ENCODE data around the gene CCRL2. TPM values are rescaled to one million over a fixed set of nuclear protein-coding genes. Genes with fewer than 3 reads are reported as not detected.

The CCRL2 gene
- total RNA-seq, 6 experiments from 2014 or later: 0.12 to 0.21 TPM; not detected in 4

DNA sequence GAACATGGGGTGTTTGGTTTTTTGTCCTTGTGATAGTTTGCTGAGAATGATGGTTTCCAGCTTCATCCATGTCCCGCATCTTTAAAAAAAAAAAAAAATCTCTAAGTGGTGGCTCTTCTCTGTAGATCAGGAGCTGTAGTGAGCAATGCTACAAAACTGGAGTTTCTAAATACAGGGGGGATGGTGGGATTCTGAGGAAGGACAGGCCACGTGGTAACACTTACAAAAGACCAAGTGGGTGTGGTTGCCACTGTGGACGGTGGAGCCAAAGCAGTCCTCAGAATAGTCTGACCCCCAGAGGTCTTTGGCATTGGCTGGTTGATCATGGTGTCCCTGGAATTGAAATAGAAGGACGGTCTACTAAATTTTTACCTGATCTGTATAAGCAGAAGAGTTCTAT is 7.7 kb downstream of the CCRL2 start:
- Mint-ChIP-seq H3K36me3 (ENCODE audit: low read depth) (no peaks in the 10 kb centered on the region), H3K27ac (no peak overlapping the region), H3K27me3 (ENCODE audit: insufficient read depth) (peaks cover 29% of the 10 kb centered on the region), H3K4me1 (ENCODE audit: low read depth) (peaks cover 6% of the 10 kb centered on the region; the same call in 1 of the 2 replicates), H3K4me3 (no peak overlapping the region), H3K9me3 (no peaks in the 10 kb centered on the region)
- TF ChIP-seq, protein P1, sequence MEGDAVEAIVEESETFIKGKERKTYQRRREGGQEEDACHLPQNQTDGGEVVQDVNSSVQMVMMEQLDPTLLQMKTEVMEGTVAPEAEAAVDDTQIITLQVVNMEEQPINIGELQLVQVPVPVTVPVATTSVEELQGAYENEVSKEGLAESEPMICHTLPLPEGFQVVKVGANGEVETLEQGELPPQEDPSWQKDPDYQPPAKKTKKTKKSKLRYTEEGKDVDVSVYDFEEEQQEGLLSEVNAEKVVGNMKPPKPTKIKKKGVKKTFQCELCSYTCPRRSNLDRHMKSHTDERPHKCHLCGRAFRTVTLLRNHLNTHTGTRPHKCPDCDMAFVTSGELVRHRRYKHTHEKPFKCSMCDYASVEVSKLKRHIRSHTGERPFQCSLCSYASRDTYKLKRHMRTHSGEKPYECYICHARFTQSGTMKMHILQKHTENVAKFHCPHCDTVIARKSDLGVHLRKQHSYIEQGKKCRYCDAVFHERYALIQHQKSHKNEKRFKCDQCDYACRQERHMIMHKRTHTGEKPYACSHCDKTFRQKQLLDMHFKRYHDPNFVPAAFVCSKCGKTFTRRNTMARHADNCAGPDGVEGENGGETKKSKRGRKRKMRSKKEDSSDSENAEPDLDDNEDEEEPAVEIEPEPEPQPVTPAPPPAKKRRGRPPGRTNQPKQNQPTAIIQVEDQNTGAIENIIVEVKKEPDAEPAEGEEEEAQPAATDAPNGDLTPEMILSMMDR (IDR thresholded peaks at IDR 0.05): no peak
- DNase-seq: no peak

DNA sequence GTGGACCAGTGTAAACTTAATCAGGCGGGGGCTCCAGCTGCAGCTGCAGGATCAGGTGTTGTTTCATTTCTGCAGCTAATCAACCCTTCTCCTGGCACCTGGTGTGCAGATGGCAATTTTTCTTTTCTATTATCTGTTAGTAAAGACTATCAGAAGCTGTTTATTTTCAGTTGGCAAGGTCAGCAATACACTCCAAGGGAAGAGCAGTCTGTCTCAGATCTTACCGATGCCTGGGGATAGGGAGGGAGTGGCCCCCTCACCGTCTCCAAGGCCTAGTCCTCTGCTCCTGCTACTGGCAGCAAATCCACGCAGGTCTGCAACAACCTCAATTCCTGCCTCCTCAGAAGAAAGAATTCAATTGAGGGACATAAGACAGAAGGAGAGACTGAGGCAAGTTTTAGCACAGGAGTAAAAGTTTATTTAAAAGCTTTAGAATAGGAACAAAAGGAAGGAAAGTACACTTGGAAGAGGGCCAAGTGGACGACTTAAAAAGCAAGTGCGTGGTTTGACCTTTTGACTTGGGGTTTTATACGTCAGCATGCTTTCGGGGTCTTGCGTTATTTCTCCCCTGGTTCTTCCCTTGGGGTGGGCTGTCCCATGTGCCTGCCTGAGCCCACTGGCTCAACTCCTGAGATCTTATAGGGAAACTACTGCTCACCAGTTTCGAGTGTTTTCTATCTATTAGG is 9.2 kb downstream of the CCRL2 start:
- TF ChIP-seq, protein P1 (IDR thresholded peaks at IDR 0.05): no peak
- Mint-ChIP-seq H3K27me3 (ENCODE audit: insufficient read depth) (peaks cover 24% of the 10 kb centered on the region), H3K36me3 (ENCODE audit: low read depth) (no peaks in the 10 kb centered on the region), H3K4me3 (no peak overlapping the region), H3K4me1 (ENCODE audit: low read depth) (peaks cover 6% of the 10 kb centered on the region; the same call in 1 of the 2 replicates), H3K9me3 (no peaks in the 10 kb centered on the region), H3K27ac (no peak overlapping the region)
- DNase-seq: no peak

DNA sequence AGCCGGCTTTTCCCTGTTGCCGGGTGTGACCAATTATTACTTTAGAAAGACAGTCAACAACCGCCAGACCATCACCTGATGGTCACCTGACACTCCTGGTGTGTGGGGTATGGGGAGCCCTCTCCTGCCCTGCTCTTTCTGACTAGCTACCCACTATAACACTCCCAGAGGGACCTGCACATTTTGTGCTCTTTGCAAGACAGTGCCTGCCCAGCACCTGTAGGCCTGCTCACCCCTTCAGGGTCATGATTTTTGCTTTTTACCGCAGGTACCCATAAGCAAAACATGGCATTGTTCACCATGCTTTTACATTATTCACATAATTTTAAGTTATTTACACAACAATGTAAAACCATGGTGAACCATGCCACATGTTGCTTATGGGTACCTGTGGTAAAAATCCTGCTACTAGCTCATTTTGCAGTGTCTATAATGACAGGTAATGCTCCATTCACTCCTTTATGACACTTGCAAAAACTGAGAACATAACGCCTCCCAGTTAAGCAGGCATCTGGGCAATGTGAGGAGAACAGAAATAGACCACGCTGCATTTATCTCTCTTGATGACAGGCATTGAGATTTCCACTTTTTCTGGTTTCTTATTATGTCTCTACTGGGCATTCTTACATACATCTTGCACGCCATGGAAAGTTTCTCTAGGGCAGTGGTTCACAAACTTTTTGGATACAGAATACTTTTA is 9.9 kb downstream of the CCRL2 start:
- no peak overlapping the region for H3K4me3 Mint-ChIP-seq
- DNase-seq: no peak
- H3K4me1 Mint-ChIP-seq (ENCODE audit: low read depth): peaks cover 6% of the 10 kb centered on the region; the same call in 1 of the 2 replicates
- H3K27me3 Mint-ChIP-seq (ENCODE audit: insufficient read depth): peaks cover 24% of the 10 kb centered on the region
- TF ChIP-seq, protein P1 (IDR thresholded peaks at IDR 0.05): no peak
- no peaks in the 10 kb centered on the region for H3K9me3 Mint-ChIP-seq
- no peak overlapping the region for H3K27ac Mint-ChIP-seq
- H3K36me3 Mint-ChIP-seq (ENCODE audit: low read depth): no peaks in the 10 kb centered on the region

DNA sequence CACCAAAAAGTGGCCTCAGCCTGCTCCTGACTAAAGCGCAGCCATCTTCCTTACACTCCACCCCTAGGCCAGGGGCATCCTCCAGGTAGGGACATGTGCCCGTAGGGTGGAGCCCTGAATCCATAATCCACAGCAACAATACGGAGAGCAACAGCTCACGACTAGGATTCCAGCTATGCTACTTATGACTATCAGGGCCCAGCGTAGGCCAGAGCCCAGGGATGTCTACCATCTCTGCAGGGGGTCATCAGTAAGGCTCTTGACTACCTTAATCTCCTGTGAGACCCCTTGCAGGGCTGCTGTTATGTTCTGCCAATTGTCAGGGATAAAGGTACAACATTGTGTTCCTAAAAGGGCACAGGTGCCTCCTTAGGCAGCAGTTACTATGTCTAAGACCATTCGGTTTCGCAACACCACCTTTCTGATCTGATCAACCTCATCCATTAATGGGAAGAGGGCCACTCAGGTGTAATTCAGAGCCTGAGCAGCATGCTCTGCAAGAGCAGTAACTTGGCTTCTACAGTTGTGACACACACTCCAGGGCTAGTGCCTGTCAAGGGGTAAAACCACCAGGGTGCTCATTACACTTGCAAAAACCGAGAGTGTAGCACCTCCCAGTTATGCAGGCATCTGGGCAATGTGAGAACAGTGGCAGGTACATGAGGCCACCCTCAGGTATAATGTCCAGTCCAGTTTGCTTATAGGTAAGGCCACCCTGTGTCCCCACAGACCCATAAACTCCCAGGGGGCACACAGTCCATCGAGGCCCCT is 11.0 kb downstream of the CCRL2 start:
- DNase-seq: no peak
- H3K4me3 Mint-ChIP-seq: no peak overlapping the region
- H3K9me3 Mint-ChIP-seq: no peaks in the 10 kb centered on the region
- peaks cover 28% of the 10 kb centered on the region for H3K27me3 Mint-ChIP-seq (ENCODE audit: insufficient read depth)
- no peak overlapping the region for H3K27ac Mint-ChIP-seq
- TF ChIP-seq, protein P1 (IDR thresholded peaks at IDR 0.05): no peak
- no peaks in the 10 kb centered on the region for H3K4me1 Mint-ChIP-seq (ENCODE audit: low read depth)
- no peaks in the 10 kb centered on the region for H3K36me3 Mint-ChIP-seq (ENCODE audit: low read depth)

DNA sequence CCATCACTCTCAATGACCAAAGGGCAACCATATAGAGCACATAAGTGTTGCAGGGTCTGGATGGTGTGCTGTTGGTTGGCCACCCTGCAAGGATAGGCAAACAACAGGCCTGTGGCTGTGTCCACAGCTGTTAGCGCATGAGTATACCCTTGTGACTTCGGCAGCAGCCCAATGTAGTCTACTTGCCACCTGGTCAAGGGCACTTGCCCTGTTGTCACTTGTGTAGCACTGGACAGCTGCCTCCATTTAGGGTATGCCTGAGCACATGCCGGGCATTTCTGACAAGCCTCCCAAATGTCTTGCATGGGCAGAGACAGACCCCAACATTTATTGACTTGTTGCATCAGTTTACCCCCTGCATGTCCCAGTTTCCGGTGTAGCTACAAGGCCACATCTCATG is 12.8 kb downstream of the CCRL2 start:
- no peaks in the 10 kb centered on the region for H3K9me3 Mint-ChIP-seq
- TF ChIP-seq, protein P1 (IDR thresholded peaks at IDR 0.05): no peak
- H3K4me3 Mint-ChIP-seq: no peak overlapping the region
- DNase-seq: no peak
- H3K36me3 Mint-ChIP-seq (ENCODE audit: low read depth): no peaks in the 10 kb centered on the region
- H3K27ac Mint-ChIP-seq: no peak overlapping the region
- no peaks in the 10 kb centered on the region for H3K4me1 Mint-ChIP-seq (ENCODE audit: low read depth)
- H3K27me3 Mint-ChIP-seq (ENCODE audit: insufficient read depth): peaks cover 26% of the 10 kb centered on the region
